ENCODE results near the gene RGS21.

RGS21 gene

DNA sequence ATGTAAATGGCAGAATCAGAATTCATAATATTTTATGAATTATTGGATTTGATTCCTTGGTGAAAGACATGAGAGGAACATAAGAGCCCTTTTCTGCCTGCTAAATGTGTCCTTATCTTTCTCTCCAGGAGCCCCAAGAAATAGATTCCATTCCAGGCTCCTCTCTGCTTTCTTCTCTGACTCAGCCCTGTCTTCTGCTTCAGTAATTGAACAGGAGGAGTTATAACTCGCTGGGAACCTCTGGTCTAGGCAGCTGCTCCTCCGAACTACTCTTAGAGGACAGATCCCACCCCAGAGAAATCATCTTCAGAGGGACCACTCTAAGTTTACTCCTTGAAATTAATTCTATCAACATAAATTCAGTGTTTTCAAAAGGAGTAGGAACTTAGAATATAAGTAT is 78.4 kb downstream of the RGS21 start:
- no peak for TF ChIP-seq JUND (IDR thresholded peaks at IDR 0.05; ENCODE audit: low read depth)
- in situ Hi-C loops (cut with HindIII; ENCODE audit: low pct_unique_long_range_greater_than_20kb, low sequenced_read_pairs): no loop called here
- no peak for DNase-seq (ENCODE audit: low read depth in 1 of 2, low spot score in 1 of 2)

DNA sequence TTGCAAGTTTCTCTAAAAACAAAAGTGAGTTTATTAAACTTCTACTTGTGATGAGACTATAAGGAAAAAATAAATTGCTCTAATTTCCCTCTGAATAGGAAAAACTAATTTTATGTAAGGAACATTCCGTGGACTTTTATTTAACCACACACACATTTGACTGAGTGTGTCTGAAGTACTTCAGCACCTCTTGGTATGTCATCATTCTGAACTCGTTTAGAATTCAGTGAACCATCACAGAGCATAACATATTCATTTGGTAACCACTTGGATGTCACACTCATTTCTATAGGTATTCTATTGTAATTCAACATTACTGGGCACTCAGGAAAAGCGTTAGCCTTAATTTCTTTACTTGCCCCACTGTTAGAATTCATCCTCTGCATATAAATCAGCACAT is 79.1 kb downstream of the RGS21 start:
- DNase-seq (ENCODE audit: low read depth in 1 of 2, low spot score in 1 of 2): no peak
- TF ChIP-seq JUND (IDR thresholded peaks at IDR 0.05; ENCODE audit: low read depth): no peak
- in situ Hi-C loops (cut with HindIII; ENCODE audit: low pct_unique_long_range_greater_than_20kb, low sequenced_read_pairs): no loop called here

DNA sequence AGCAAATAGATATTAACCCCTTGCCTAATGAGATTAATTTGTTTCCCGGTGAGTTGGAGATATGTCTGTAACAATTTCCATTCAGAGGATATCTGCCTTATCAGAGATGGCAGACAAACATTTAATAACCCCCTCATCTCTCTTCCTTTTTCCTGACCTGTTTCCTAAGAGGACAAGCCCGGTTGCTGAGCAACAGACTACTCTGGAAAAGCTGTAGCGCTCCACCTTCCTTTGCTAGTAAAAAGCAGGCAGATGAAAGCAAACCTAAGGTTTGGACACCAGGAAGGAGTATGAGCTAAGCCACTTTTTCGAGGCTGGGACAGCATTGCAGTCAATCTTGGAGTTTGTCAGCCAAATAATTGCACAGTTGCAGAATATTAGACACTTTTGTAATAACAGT is 82.4 kb downstream of the RGS21 start:
- no peak for DNase-seq (ENCODE audit: low read depth in 1 of 2, low spot score in 1 of 2)
- TF ChIP-seq JUND (IDR thresholded peaks at IDR 0.05; ENCODE audit: low read depth): no peak
- in situ Hi-C loops (cut with HindIII; ENCODE audit: low pct_unique_long_range_greater_than_20kb, low sequenced_read_pairs): no loop called here

DNA sequence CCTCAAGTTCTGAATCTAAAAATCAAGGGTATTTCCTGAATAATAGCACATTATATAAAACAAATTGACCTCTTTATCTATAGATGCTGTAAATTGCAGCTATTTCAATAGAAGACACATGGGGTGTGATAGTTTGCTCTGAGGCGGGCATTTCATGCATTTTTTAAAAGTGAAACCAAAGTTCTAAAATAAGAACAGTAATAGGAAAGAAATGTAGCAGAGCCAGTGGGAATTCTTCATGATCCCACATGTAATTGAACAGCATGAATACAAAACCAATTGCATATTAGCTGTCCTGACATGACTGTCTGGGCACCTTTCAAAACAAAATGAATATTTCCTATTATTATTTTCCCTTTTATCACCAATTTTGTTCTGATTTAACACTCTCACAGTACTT is 85.0 kb downstream of the RGS21 start:
- in situ Hi-C loops (cut with HindIII; ENCODE audit: low pct_unique_long_range_greater_than_20kb, low sequenced_read_pairs): no loop called here
- no peak for TF ChIP-seq JUND (IDR thresholded peaks at IDR 0.05; ENCODE audit: low read depth)

DNA sequence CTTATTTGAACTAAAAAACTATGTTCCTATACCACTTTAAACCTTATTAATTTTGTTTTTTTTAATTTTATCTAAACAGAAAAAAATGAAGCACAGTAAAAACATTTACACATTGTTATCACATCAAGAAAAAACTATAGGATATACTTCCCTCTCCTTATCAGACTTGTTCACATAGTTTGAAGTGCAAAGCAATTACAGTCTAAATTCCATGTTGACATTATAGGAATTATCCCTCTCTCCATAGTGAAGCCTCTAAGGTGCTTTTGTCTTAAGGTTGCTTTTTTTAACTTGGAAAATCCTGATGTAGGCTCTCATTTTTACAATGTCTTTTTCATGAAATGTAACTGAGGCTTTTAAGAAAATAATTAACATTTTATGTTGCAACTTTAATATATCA is 85.8 kb downstream of the RGS21 start:
- DNase-seq (ENCODE audit: low read depth in 1 of 2, low spot score in 1 of 2): no peak
- no peak for TF ChIP-seq JUND (IDR thresholded peaks at IDR 0.05; ENCODE audit: low read depth)
- in situ Hi-C loops (cut with HindIII; ENCODE audit: low pct_unique_long_range_greater_than_20kb, low sequenced_read_pairs): no loop called here

More for the DNA sequence above, 85.0 kb downstream of the RGS21 start:
- no peak for DNase-seq (ENCODE audit: low read depth in 1 of 2, low spot score in 1 of 2)

DNA sequence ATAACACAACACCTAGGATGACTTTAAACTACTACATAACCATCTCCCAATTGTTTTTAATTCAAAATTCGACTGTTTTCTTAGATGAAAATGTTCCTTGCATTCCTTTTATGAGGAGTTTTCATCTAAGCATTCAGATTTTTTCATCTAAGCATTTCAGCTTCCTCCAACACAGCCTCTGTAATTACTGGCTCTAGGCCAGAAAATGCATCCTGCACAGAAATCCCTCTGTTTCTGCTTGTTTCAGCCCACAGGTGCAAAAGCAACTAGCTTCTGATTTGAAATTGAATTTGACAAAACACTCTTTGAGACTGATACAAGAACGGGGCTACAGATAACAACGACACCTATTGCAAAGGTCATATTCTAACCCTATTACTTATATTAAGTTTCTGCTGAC is 90.4 kb downstream of the RGS21 start:
- in situ Hi-C loops (cut with HindIII; ENCODE audit: low pct_unique_long_range_greater_than_20kb, low sequenced_read_pairs): no loop called here

More for the DNA sequence above, 90.4 kb downstream of the RGS21 start:
- no peak for TF ChIP-seq JUND (IDR thresholded peaks at IDR 0.05; ENCODE audit: low read depth)
- DNase-seq (ENCODE audit: low read depth in 1 of 2, low spot score in 1 of 2): no peak

Measured in T47D (cell line).